ENCODE results near the gene SCGB1D2.

The SCGB1D2 gene

GRCh38 chr11:62253999-62254542 lies 12.0 kb downstream of the SCGB1D2 start:
- no peak overlapping the region for H3K4me3 ChIP-seq (ENCODE audit: low read length)
- peak; percentile 92 for DNase-seq (ENCODE audit: low read depth, low spot score)

GRCh38 chr11:62256281-62256680 lies 14.2 kb downstream of the SCGB1D2 start:
- no peak overlapping the region for H3K4me3 ChIP-seq (ENCODE audit: low read length)
- no peak for DNase-seq (ENCODE audit: low read depth, low spot score)

- no peak for DNase-seq (ENCODE audit: low read depth, low spot score)
- no peak overlapping the region for H3K4me3 ChIP-seq (ENCODE audit: low read length)
Observed at GRCh38 chr11:62260261-62260953, 18.4 kb downstream of the SCGB1D2 start.

GRCh38 chr11:62264004-62264403 lies 22.0 kb downstream of the SCGB1D2 start:
- DNase-seq (ENCODE audit: low read depth, low spot score), result no peak
- H3K4me3 ChIP-seq (ENCODE audit: low read length), result no peak overlapping the region

- H3K4me3 ChIP-seq (ENCODE audit: low read length), result no peak overlapping the region
- no peak for DNase-seq (ENCODE audit: low read depth, low spot score)
Observed at GRCh38 chr11:62266558-62266957, 24.5 kb downstream of the SCGB1D2 start.

- no peak for DNase-seq (ENCODE audit: low read depth, low spot score)
Observed at GRCh38 chr11:62267050-62267449, 25.0 kb downstream of the SCGB1D2 start.

GRCh38 chr11:62267576-62267975 lies 25.5 kb downstream of the SCGB1D2 start:
- H3K4me3 ChIP-seq (ENCODE audit: low read length), result no peak overlapping the region
- no peak for DNase-seq (ENCODE audit: low read depth, low spot score)

More at GRCh38 chr11:62267050-62267449, 25.0 kb downstream of the SCGB1D2 start:
- no peak overlapping the region for H3K4me3 ChIP-seq (ENCODE audit: low read length)

- no peak for DNase-seq (ENCODE audit: low read depth, low spot score)
- no peak within 1 kb of the TSS for H3K4me3 ChIP-seq (ENCODE audit: low read length)
Observed at GRCh38 chr11:62269654-62270278, 27.7 kb downstream of the SCGB1D2 start, which contains the start of gene SCGB2A2. SCGB2A2 (plus strand) TSS chr11:62270158; CDS start chr11:62270217, 59 bp downstream.

- DNase-seq (ENCODE audit: low read depth, low spot score), result no peak
- H3K4me3 ChIP-seq (ENCODE audit: low read length), result no peak overlapping the region
Observed at GRCh38 chr11:62273284-62273683, 31.2 kb downstream of the SCGB1D2 start.

GRCh38 chr11:62273789-62274275 lies 31.8 kb downstream of the SCGB1D2 start:
- DNase-seq (ENCODE audit: low read depth, low spot score), result no peak
- H3K4me3 ChIP-seq (ENCODE audit: low read length), result no peak overlapping the region

- no peak for DNase-seq (ENCODE audit: low read depth, low spot score)
- no peak overlapping the region for H3K4me3 ChIP-seq (ENCODE audit: low read length)
Observed at GRCh38 chr11:62280452-62280851, 38.4 kb downstream of the SCGB1D2 start.
